GM21576 (cell line): ENCODE data around the gene ENTPD7.
"Not testable (repeated sequence)": the region's sequence is repeated elsewhere in the genome, so short reads cannot be mapped to it uniquely, and the experiment has no call there.

ENCODE experiments used
- ATAC-seq: cut with Tn5 transposase; IDR thresholded peaks from one replicate; pipeline ENCODE4 v1.9.1; 2021; ENCODE audit warnings: mild to moderate bottlenecking, moderate library complexity; ENCODE audit not compliant: unreplicated experiment

The ENTPD7 gene

GRCh38 chr10:99682032-99682431, 22.7 kb downstream of the ENTPD7 start:
- no peak for ATAC-seq

GRCh38 chr10:99682752-99683151, 23.4 kb downstream of the ENTPD7 start:
- ATAC-seq, result no peak

DNA sequence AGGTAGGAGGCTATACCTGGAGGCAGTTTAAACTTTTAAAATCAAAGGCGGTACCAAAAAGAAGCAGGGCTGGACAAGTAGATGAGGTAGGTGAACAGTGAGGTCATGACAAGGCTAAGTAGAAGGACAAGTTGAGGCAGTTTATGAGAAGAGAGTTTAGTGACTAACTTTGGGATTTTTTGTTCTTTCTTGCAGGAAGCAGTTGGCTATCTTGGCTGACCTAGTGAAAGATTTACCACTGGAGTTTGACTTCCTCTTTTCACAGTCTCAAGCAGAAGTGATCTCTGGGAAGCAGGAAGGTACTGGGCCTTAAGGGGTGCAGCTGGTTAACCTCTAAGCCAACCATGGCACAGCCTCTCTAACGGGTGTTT, 26.3 kb downstream of the ENTPD7 start:
- peak; percentile 82 for ATAC-seq

DNA sequence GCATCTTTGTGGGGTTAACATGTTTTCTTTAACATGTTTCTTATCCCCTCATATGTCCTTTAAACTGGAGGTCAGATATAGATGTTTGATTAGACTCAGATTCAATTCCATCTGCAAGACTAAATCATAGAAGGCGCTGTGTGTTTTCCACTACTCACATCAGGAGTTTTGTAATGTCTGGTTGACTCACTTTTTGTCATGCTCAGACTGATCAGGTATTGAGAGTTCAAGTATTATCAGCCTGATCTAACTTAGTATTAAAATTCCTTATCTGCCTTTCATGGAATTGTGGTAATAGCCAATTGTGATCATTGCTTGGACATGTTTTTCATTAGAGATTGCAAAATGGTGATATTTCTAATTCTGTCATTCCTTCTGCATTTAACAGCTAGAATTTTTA, 30.2 kb downstream of the ENTPD7 start:
- no peak for ATAC-seq

DNA sequence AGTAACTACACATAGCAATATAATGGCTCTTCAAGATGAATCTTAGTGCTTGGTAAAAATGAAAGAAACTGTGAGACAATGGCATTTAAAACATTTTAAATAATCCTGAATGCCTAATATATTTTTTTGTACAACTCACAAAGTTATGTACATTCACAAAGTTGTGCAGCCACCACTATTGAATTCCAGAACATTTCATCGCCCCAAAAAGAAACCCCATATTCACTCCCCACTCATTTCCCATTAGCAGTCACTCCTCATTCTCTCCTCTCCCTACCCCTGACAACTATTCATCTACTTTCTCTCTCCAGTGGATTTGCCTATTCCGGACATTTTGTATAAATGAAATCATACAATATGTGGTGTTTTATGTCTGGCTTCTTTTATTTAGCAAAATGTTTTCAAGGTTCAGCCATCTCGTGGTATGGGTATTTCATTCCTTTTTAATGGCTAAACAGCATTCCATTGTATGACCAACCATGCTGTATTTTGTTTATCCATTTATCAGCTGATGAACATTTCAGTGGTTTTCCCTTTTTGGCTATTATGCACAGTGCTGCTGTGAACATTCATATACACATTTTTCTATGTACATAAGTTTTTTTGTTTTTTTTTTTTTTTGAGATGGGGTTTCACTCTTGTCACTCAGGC, 34.7 kb downstream of the ENTPD7 start:
- ATAC-seq, result no peak

DNA sequence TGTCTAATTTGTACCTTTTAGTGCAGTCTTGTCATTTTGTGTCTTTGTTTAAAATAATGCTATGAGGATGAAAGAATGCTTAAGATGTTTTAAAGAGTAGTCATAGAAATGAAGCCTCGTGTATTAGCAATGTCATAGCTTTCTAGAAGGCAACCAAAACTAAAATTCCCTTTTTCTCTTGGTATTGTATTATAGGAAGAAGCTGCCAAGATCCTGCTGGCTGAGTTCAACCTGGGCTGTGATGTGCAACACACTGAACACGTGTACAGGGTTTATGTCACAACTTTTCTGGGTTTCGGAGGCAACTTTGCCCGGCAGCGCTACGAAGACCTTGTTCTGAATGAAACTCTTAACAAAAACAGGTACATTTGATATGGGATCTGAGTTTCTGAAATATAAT, 36.5 kb downstream of the ENTPD7 start:
- ATAC-seq, result no peak

DNA sequence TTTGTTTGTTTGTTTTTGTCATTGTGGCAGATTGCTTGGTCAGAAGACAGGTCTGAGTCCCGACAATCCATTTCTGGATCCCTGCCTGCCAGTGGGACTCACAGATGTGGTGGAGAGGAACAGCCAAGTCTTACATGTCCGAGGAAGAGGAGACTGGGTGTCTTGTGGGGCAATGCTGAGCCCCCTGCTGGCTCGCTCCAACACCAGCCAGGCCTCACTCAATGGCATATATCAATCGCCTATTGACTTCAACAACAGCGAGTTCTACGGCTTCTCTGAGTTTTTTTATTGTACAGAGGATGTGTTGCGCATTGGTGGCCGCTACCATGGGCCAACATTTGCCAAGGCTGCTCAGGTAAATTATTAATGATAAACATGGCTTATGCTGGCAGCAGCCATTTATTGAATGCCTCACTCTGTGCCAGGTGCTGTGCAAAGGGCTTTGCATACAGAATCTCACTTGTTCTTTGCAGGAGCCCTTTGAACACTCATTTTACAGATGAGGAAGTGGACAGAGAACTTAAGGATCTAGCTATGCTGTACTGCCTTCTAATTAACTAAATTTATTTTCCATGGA, 39.3 kb downstream of the ENTPD7 start:
- ATAC-seq, result no peak

GRCh38 chr10:99700649-99701048, 41.3 kb downstream of the ENTPD7 start:
- ATAC-seq, result no peak

- ATAC-seq, result no peak
Observed at GRCh38 chr10:99708428-99709012, 49.2 kb downstream of the ENTPD7 start.

DNA sequence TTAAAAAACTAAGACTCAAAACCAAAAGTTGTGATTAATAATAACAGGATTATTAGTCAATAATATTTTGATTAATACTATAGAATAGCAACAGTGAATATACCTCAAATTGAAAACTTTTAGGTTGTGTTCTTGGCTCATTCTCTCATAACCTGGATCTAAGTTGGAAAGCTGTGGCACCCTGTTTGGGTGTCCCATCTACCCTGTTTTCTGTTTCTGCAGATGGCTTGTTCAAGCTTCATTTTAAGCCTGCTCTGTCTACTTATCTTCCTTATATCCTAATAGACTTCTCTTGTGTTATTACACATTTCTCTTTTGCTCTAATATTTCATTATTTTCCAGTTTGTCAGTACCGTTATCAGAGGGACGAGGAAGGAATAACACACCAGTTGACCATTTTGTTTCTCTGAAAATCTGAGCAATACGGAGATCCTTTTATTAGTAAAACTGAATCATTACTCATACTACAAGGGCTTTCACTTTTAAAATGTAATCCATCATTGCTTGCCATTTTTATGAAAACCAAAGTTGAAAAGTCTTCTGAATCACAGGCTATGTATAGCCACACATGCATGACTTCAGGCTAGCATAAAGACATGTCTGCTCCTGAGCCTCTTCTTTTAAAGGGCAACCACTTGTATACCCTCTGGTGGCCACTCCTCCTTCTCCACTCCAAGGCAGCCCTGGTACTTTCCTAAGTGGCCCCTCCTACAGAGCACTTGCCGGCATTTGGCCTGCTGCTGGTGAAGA, 50.3 kb downstream of the ENTPD7 start:
- no peak for ATAC-seq

DNA sequence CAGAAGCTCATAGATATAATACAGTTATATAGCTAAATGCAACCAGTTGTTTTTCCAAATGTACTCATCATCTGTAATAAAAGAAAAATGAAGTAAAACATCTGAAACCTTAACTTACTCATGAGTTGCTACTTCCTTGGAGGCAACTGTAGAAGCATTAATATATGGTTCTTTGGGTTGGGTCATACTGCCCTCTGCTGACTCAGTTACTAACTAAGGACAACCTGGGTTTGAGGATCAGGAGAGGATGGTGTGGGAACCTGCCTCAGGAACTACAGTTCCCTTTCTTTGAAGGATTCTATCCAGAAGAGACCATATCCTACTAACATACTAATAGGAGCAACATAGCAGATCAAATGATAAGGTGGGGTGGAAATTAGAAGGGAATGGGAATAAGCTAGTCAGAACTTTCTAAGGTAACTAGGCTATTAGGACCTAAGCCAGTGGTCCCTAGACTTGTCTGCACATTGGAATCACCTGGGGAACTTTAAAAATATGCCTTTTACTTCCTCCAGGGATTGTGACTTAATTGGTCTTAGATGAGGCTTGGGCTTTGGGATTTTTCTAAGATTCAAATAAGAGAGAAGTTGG, 51.9 kb downstream of the ENTPD7 start:
- peak; percentile 76 for ATAC-seq

DNA sequence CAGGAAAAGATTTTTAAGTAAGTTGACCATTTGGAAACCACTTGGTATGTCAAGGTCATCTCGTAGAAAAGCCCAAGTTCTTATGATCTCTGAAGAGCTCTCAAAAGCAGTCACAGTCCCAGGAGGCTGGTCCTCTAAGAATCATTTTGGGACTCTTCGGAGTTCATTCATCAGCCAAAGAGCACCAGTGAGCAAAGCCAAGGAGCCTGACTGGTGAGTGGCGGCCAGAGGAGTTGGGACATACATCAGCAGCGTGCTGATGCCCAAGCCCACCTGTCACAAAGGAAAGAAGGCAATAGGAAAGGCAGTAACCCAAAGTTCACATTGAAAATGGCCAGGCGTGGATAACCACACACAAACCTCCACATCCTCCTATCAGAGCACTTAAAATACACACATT, 55.1 kb downstream of the ENTPD7 start:
- no peak for ATAC-seq

GRCh38 chr10:99720387-99720786, 61.1 kb downstream of the ENTPD7 start:
- ATAC-seq, result no peak

- no peak for ATAC-seq
Observed at GRCh38 chr10:99730026-99730425, 70.7 kb downstream of the ENTPD7 start.

DNA sequence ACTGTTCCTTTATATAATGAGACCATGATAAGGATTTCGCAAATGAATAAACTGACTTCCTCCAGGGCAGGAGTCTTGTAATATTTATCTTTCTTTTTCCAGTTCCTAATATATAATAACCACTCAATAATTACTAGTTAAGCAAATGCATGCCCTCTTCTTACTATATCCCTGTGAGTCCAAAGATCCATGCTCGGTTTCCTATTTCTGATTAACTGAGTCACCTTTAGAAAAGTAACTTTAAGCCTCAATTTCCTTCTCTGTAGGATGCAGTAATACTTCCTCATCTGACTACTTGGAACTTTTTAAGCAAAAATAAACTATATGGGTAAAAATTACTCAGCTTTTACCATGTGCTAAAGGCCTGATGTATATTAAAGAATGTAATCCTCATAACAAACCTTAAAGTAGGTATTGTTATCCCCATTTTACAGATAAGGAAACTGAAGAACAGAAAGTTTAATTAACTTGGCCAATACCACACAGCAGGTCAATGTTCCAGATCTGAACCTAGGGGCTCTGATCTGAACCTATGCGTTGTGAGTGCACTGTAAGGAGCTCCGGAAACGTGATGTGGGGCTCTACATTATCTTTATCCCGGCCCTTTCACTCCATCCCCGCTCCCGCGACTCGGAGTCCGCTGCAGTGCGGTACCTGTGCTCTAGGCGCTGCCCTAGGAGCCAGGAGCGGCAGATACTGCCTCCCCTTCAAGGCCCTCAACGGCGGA, 72.2 kb downstream of the ENTPD7 start:
- ATAC-seq, result peak; percentile 28

GRCh38 chr10:99732033-99732842, 72.9 kb downstream of the ENTPD7 start, which contains the start of the genes COX15 and CUTC:
Gene COX15, minus strand, starts transcription at chr10:99732127. Its CDS starts 78 bp downstream, at chr10:99732049.
Gene CUTC, plus strand, starts transcription at chr10:99732234. Its CDS starts 115 bp downstream, at chr10:99732349.
- ATAC-seq, result peak; percentile 87

GRCh38 chr10:99733366-99733765, 74.1 kb downstream of the ENTPD7 start:
- ATAC-seq, result no peak

GRCh38 chr10:99734111-99734510, 74.8 kb downstream of the ENTPD7 start:
- ATAC-seq, result not testable (repeated sequence)

GRCh38 chr10:99740260-99740659, 81.0 kb downstream of the ENTPD7 start:
- ATAC-seq, result no peak
